HG03039 (cell line): ENCODE measurements around the gene TCTA.

Source experiments
- ATAC-seq: cut with Tn5 transposase; IDR thresholded peaks from one replicate; pipeline ENCODE4 v1.9.1; 2021; ENCODE audit warnings: mild to moderate bottlenecking, moderate library complexity; ENCODE audit not compliant: unreplicated experiment

Gene TCTA

GRCh38 chr3:49456466-49456865 is 44.2 kb downstream of the TCTA start:
- no peak for ATAC-seq

DNA sequence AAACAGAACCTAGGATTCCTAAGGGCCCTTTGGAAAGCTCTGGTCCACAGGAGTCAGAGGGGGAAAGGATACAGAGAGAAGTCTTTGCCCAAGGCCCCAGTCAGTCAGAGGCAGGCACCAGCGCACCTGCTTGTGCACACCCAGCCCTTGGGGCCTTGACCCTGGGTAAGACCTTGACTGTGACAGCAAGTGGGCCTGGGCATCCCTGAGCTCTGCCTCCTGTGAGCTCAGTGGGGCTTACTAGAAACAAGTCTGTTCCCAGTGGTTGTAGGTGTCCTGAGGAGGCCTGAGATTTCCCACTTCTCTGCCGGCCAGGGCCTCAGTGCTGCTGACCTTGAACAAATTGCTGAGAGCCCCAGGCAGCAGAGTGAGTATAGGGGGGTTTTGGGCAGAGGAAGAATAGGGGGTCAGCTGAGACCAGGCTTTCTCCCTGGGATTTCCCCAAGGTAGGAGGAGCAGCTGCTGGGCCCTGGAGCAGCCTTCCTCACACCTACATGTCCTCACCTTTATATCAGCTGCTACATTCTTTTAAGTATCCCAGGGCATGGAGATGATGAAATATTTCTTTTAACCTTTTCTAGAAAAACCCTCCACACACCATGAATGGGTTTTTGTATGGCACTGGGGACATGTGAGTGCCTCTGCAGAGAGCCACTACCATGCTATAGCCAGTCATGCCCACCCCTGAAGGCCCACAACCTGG is 48.1 kb downstream of the TCTA start:
- ATAC-seq: no peak

GRCh38 chr3:49460956-49461355 is 48.7 kb downstream of the TCTA start:
- ATAC-seq: no peak

GRCh38 chr3:49461443-49462171 is 49.4 kb downstream of the TCTA start:
- ATAC-seq: no peak

- ATAC-seq: no peak
These were observed 50.0 kb downstream of the TCTA start for GRCh38 chr3:49462222-49462621.

DNA sequence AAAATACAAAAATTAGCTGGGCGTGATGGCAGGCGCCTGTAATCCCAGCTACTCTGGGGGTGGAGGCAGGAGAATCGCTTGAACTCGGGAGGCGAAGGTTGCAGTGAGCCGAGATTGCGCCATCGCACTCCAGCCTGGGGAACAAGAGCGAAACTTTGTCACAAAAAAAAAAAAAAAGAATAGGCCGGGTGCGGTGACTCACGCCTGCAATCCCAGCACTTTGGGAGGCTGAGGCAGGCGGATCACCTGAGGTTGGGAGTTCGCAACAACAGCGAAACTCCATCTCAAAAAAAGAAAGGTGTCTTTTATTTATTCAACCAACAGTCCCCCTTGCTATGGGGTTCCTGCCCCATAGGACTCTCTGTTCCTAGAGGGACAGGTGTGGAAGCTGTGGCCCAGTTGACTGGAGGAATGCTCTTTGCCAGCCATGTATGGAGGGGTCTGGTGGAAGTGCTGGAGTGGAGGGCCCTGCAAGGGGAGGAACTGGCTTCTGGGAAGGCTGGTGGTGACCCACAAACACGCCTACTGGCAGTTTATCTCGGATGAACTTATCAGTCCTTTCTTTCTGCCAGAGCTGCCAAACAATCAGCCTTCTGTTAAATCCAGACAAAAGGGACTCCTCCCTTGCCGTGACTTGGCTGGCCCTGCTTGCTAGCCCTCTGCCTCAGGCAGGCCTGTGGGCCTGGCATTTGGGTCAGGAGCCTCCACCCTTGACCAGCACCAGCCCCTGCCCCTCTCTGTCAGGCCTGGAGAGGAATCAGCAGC is 53.2 kb downstream of the TCTA start:
- ATAC-seq: no peak
